Ammon's horn (tissue), 1 donor: ENCODE results near the gene TTLL13.

Experiments used
- DNase-seq: peaks from one replicate; pipeline ENCODE4 v3.0.0-alpha.2; 2016; ENCODE audit warnings: low spot score

Gene TTLL13

GRCh38 chr15:90214553-90215196 is 34.7 kb upstream of the TTLL13 start:
- DNase-seq = no peak

- DNase-seq = no peak
These were observed 31.5 kb upstream of the TTLL13 start for GRCh38 chr15:90217671-90218394.

- no peak for DNase-seq
These were observed 29.8 kb upstream of the TTLL13 start for GRCh38 chr15:90219421-90220141.

GRCh38 chr15:90221246-90221900 is 28.0 kb upstream of the TTLL13 start:
- peak; percentile 91 for DNase-seq

GRCh38 chr15:90222547-90222946 is 26.8 kb upstream of the TTLL13 start:
- no peak for DNase-seq

- no peak for DNase-seq
These were observed 25.8 kb upstream of the TTLL13 start for GRCh38 chr15:90223441-90224165.

GRCh38 chr15:90225047-90225446 is 24.3 kb upstream of the TTLL13 start:
- DNase-seq = no peak

- DNase-seq = no peak
These were observed 23.7 kb upstream of the TTLL13 start for GRCh38 chr15:90225504-90226234.

GRCh38 chr15:90227336-90227735 is 22.0 kb upstream of the TTLL13 start:
- DNase-seq = no peak

GRCh38 chr15:90227816-90228772 is 21.3 kb upstream of the TTLL13 start:
- DNase-seq = no peak

GRCh38 chr15:90228960-90229359 is 20.4 kb upstream of the TTLL13 start:
- no peak for DNase-seq

GRCh38 chr15:90230071-90230494 is 19.3 kb upstream of the TTLL13 start:
- peak; percentile 61 for DNase-seq

GRCh38 chr15:90230610-90231009 is 18.7 kb upstream of the TTLL13 start:
- DNase-seq = no peak

GRCh38 chr15:90231028-90232017 is 18.0 kb upstream of the TTLL13 start:
- DNase-seq = peak; percentile 56

- no peak for DNase-seq
These were observed 17.2 kb upstream of the TTLL13 start for GRCh38 chr15:90232196-90232595.

GRCh38 chr15:90232941-90233386 is 16.4 kb upstream of the TTLL13 start:
- no peak for DNase-seq

GRCh38 chr15:90233387-90234095 is 15.8 kb upstream of the TTLL13 start, which contains the start of gene CIB1:
CIB1 (minus strand) TSS chr15:90233941; CDS start chr15:90233885, 56 bp downstream.
- peak; percentile 98 for DNase-seq
